Activated naive CD8-positive, alpha-beta T cell treated with anti-CD3 and anti-CD28 coated beads, Interleukin-2, amount 50 U/mL, for 24 hours (primary cell): ENCODE data around the gene WNT5B.

Experiments used
- ATAC-seq: fragments of 150-1000 bp; cut with Tn5 transposase; one replicate; pipeline ENCODE4 v1.10.0; 2021
- DNase-seq: peaks from one replicate; pipeline ENCODE4 v3.0.0; 2021
- H3K27ac Mint-ChIP-seq: one replicate; pipeline ENCODE4 v1.8.0; 2021; ENCODE audit warnings: mild to moderate bottlenecking, mixed read lengths
- H3K27me3 Mint-ChIP-seq: one replicate; pipeline ENCODE4 v1.8.0; 2021; ENCODE audit warnings: mixed read lengths
- H3K36me3 Mint-ChIP-seq: one replicate; pipeline ENCODE4 v1.8.0; 2021; ENCODE audit warnings: low read depth, mixed read lengths
- H3K4me1 Mint-ChIP-seq: one replicate; pipeline ENCODE4 v1.8.0; 2021; ENCODE audit warnings: mixed read lengths
- H3K4me3 Mint-ChIP-seq: one replicate; pipeline ENCODE4 v1.8.0; 2021; ENCODE audit warnings: mild to moderate bottlenecking, moderate library complexity, mixed read lengths
- H3K9me3 Mint-ChIP-seq: one replicate; pipeline ENCODE4 v1.8.0; 2021; ENCODE audit warnings: mixed read lengths

The WNT5B gene

DNA sequence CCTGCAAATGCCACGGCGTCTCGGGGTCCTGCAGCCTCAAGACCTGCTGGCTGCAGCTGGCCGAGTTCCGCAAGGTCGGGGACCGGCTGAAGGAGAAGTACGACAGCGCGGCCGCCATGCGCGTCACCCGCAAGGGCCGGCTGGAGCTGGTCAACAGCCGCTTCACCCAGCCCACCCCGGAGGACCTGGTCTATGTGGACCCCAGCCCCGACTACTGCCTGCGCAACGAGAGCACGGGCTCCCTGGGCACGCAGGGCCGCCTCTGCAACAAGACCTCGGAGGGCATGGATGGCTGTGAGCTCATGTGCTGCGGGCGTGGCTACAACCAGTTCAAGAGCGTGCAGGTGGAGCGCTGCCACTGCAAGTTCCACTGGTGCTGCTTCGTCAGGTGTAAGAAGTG lies 16.8 kb downstream of the WNT5B start:
- H3K27ac Mint-ChIP-seq: no peak overlapping the region
- H3K4me1 Mint-ChIP-seq: peaks cover 6% of the 10 kb centered on the region
- DNase-seq (no peak), ATAC-seq (no peak)
- H3K4me3 Mint-ChIP-seq: no peak overlapping the region
- H3K9me3 Mint-ChIP-seq: no peaks in the 10 kb centered on the region
- H3K36me3 Mint-ChIP-seq: no peaks in the 10 kb centered on the region
- H3K27me3 Mint-ChIP-seq: peaks cover 8% of the 10 kb centered on the region

DNA sequence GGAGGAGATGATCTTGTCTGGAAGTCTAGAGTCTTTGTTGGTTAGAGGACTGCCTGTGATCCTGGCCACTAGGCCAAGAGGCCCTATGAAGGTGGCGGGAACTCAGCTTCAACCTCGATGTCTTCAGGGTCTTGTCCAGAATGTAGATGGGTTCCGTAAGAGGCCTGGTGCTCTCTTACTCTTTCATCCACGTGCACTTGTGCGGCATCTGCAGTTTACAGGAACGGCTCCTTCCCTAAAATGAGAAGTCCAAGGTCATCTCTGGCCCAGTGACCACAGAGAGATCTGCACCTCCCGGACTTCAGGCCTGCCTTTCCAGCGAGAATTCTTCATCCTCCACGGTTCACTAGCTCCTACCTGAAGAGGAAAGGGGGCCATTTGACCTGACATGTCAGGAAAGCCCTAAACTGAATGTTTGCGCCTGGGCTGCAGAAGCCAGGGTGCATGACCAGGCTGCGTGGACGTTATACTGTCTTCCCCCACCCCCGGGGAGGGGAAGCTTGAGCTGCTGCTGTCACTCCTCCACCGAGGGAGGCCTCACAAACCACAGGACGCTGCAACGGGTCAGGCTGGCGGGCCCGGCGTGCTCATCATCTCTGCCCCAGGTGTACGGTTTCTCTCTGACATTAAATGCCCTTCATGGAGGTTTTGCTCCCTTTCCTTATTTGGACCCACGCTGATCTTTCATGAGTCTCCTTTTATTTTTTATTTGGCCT lies 17.7 kb downstream of the WNT5B start:
- Mint-ChIP-seq H3K9me3 (no peaks in the 10 kb centered on the region), H3K4me3 (no peak overlapping the region), H3K27me3 (peaks cover 12% of the 10 kb centered on the region), H3K4me1 (peaks cover 6% of the 10 kb centered on the region), H3K27ac (no peak overlapping the region), H3K36me3 (no peaks in the 10 kb centered on the region)
- DNase-seq (no peak), ATAC-seq (peak; percentile 57)

DNA sequence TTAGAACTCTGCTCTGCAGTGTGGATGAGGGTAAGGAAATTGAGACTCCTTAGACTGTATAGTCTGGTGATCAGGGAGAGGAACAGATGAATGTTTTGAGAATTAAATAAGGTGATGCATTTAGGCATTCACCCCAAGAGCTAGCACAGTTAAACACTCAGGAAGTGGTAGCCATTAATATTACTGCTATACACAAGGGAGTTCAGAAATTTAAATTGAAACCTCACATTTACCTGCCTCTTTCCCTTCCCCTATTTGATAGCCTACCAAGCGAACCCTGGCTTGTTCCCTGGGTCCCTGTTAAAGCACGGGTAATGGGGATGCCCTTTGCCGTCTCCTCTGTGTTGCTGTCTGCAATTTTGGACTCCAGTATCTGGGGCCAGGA lies 18.2 kb downstream of the WNT5B start:
- H3K9me3 Mint-ChIP-seq: no peaks in the 10 kb centered on the region
- no peak overlapping the region for H3K27ac Mint-ChIP-seq
- H3K36me3 Mint-ChIP-seq: no peaks in the 10 kb centered on the region
- peaks cover 13% of the 10 kb centered on the region for H3K27me3 Mint-ChIP-seq
- H3K4me1 Mint-ChIP-seq: peaks cover 6% of the 10 kb centered on the region
- H3K4me3 Mint-ChIP-seq: no peak overlapping the region
- ATAC-seq (no peak), DNase-seq (no peak)

DNA sequence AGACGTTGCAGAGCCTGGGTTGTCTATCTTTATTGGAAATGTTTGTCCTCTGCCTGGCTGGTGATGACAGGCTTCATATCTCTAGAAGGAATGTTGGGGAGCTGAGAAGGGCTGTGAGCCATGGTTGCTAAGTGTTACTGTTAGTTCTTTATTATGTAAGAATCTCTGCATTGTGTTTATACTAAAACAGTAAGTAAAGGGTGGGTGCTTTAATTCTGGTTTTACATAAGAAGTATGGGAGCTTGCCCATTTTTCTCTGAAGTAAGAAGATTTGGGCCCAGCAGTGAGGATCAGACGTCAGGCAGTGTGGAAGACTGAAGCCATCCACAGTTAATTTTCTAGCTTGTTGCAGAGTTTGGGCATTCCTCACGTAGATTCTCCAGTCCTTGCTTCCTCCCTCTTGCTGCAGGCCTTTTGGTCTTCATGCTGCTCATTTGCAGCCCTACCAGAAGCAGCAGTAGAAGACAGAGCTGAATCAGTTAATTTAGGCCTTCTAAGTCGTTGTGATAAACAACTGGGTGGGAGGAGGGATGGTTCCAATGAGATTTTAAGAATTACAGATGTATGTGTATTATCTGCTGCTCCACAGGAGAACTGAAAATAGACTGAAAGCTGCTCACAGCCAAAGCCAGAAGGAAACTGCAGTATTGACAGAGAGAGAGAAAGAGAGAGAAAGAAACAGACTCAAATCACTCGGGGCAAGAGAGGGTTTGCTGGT lies 21.4 kb downstream of the WNT5B start:
- Mint-ChIP-seq H3K4me3 (no peak overlapping the region), H3K36me3 (no peaks in the 10 kb centered on the region), H3K4me1 (peaks cover 3% of the 10 kb centered on the region), H3K9me3 (no peaks in the 10 kb centered on the region), H3K27ac (no peak overlapping the region), H3K27me3 (peaks cover 15% of the 10 kb centered on the region)
- DNase-seq: no peak
- no peak for ATAC-seq

DNA sequence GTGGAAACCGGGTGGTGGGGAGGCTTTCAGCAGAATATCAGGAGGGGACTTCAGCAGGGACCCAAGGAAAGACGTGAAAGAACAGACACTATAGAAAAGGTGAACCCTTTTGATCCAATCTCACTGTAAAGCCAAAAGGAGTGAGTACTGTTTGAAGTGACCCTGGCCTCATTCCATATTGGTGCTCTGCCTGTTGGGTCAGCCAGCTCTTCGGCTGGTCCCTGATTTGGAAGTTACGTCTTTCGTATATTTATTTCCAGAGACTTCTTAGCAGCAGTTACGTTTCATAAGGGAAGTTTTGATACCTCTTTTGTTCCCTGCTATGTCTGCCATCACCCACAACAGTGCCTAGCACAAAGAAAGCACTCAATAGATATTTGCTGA lies 21.9 kb downstream of the WNT5B start:
- ATAC-seq: no peak
- Mint-ChIP-seq H3K27ac (no peak overlapping the region), H3K4me3 (no peak overlapping the region), H3K4me1 (peaks cover 2% of the 10 kb centered on the region), H3K36me3 (no peaks in the 10 kb centered on the region), H3K27me3 (peaks cover 15% of the 10 kb centered on the region), H3K9me3 (no peaks in the 10 kb centered on the region)
- no peak for DNase-seq

DNA sequence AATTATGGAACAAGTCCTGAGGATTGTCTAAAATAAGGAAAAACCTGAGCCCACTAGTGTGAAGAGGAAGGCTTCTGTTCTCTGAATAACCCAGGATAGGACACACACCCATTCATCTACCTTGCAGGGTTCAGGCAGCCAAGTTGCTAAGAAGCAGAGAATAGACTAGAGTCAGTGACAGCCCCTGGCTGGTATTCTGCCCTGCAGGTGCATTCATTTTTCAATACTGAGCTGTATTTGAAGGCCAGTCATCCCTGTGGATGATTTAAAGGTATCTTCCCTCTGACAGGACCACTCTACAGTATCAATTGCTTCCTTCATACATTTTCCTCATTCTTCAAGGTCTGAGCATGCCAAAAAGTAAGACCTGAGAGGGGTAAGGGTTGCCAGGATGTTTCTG lies 22.9 kb downstream of the WNT5B start:
- Mint-ChIP-seq H3K27me3 (peaks cover 15% of the 10 kb centered on the region), H3K4me3 (no peak overlapping the region), H3K4me1 (peaks cover 2% of the 10 kb centered on the region), H3K36me3 (no peaks in the 10 kb centered on the region), H3K9me3 (no peaks in the 10 kb centered on the region), H3K27ac (no peak overlapping the region)
- DNase-seq: no peak
- no peak for ATAC-seq

DNA sequence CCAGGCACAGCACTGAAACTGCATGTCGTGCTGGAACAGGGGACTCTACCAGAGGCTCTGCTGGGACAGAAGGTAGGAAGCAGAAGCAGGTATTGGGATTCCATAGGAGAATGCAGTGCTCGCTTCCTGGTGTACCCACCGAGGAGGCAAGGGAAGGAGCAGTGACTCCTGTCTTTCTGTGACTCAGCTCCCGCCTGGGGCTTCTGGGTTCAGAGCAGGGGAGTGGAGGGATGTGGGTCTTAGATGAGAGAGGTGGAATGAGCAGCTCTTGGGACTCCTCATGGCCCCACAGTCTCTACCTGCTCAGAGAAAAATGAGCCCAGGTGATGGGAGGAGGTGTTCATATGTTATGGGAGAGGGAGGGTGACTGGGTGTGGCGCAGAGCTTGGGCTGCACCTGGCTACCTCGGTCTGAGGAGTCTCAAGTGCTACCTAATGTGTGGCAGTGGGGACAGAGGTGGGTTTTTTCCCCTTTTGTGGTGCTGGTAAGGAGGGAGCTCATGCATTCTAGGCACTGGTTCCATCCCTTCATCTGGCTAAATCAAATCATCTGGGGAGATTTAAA lies 26.3 kb downstream of the WNT5B start:
- Mint-ChIP-seq H3K4me1 (peaks cover 2% of the 10 kb centered on the region), H3K27ac (no peak overlapping the region), H3K9me3 (no peaks in the 10 kb centered on the region), H3K36me3 (no peaks in the 10 kb centered on the region), H3K27me3 (peaks cover 9% of the 10 kb centered on the region), H3K4me3 (no peak overlapping the region)
- ATAC-seq (no peak), DNase-seq (no peak)

DNA sequence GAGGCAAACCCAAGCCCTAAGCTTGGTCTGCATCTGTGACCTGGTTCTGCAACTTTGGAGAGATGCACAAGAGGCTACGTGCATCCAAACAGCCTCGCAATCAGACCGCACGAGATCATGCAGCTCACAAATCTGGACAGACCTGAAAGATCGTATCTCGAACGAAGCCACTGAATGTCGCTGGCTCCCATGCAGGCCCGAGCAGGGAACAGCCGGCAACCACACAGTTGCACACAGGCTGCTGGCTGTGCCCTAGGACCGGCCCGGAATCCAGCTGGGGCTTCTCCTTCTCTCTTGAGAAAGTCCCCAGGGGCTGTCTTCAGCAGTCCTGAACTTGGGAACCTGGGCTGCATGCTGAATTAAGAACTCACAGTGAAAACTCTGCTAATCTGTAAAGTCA lies 27.9 kb downstream of the WNT5B start:
- H3K36me3 Mint-ChIP-seq: no peaks in the 10 kb centered on the region
- H3K4me3 Mint-ChIP-seq: no peak overlapping the region
- ATAC-seq (no peak), DNase-seq (no peak)
- H3K27ac Mint-ChIP-seq: no peak overlapping the region
- H3K27me3 Mint-ChIP-seq: peaks cover 2% of the 10 kb centered on the region
- H3K4me1 Mint-ChIP-seq: peaks cover 8% of the 10 kb centered on the region
- no peaks in the 10 kb centered on the region for H3K9me3 Mint-ChIP-seq

DNA sequence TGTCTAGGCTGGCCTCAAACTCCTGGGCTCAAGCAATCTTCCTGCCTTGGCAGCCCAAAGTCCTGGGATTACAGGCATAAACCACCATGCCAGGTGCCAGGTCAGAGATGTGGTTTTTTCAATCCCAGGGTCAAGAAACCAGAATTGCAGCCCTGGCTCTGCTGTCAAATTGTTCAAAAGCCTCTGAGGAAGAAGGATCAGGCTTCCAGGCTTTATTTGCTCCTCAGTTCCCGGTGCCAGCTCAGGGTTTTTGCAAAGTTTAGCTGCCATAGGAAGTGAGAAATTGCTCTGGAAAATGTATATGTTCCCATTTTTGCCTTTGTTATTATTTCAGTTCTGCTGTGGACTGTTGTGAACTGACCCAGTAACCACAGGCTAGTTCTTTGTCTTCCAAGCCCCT lies 28.7 kb downstream of the WNT5B start:
- Mint-ChIP-seq H3K27me3 (peaks cover 1% of the 10 kb centered on the region), H3K4me1 (peaks cover 9% of the 10 kb centered on the region), H3K27ac (no peak overlapping the region), H3K4me3 (no peak overlapping the region), H3K9me3 (no peaks in the 10 kb centered on the region), H3K36me3 (no peaks in the 10 kb centered on the region)
- DNase-seq (no peak), ATAC-seq (no peak)

DNA sequence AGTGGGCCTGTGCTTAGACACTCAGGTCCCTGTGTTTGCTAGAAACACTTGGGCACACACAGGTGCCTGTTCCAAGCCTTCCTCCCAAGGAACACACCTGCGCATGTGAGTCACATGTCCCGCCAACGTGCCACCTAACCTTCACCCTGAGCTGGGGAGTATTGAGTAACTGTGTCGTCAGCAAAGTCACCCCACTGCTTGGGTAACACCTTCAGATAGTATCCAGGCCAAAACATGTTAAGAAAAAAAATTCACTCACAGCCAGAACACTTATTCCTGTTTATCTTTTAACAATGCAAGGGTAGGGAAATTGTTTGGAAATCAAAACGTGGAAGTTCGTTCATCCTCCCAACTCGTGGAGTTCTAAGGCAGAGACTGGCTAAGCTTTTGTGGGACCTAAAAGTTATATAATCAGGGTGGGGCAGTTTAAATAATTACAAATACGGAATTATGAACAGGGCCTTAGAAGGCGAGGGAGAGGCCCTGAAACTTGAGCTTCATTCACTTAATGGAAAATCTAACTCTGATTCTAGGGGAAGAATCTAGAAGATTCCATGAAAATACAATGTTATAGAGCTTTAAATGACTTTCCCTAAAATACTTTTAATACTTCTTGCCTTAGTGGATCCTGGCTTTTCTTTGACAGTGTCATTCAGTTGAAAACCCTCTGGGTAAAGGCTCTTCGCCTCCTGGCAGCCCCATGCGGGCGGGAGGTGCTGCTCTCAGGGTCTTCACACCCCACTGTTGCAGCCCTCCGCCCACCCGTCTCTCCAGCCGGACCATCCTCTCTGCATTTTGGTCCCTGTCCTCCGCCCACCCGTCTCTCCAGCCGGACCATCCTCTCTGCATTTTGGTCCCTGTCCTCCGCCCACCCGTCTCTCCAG lies 31.5 kb downstream of the WNT5B start:
- Mint-ChIP-seq H3K4me1 (peaks cover 23% of the 10 kb centered on the region), H3K9me3 (no peaks in the 10 kb centered on the region), H3K27ac (no peak overlapping the region), H3K27me3 (no peaks in the 10 kb centered on the region), H3K36me3 (no peaks in the 10 kb centered on the region), H3K4me3 (no peak overlapping the region)
- DNase-seq (no peak), ATAC-seq (no peak)

DNA sequence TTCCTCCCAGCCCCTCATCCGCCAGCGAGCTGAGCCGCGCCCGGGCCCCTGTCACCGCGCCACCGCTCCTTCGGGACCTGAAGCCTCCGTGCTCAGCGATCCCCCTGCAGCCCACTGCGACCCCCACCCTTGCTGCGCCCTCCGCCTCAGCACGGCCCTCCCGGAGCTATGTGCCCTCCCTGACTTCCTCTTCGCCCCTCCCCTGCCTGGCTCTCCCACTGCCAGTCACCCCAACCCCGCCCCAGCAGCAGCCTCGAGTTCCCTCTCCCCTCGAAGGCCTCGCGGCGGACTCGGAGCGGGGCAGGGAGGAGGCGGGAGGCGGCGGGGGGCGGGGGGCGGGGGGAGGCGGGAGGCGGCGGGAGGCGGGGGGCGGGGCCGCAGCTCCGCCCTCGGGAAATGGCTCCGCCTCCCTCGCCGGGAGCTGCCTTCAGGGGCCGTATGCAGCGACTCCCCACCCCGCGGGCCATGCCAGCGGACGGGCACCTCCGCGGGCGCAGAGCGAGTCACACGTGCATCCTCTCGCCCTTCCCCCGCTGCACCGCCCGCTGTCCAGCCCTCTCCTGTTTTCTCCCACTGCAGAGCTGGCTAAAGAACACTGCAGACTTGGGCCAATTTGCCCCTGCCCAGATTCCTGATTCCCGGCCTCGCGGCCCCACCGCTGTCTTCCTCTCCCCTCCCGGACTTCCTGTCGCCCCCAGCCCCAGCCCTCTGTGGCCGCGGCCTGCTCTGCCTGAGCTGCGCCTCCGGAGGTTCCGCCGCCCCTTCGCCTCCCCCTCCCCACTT lies 32.7 kb downstream of the WNT5B start:
- Mint-ChIP-seq H3K4me3 (peak overlapping the region; percentile 77), H3K36me3 (no peaks in the 10 kb centered on the region), H3K4me1 (peaks cover 31% of the 10 kb centered on the region), H3K27ac (peak overlapping the region; percentile 78), H3K9me3 (no peaks in the 10 kb centered on the region), H3K27me3 (no peaks in the 10 kb centered on the region)
- ATAC-seq (peak; percentile 94), DNase-seq (peak; percentile 86)

DNA sequence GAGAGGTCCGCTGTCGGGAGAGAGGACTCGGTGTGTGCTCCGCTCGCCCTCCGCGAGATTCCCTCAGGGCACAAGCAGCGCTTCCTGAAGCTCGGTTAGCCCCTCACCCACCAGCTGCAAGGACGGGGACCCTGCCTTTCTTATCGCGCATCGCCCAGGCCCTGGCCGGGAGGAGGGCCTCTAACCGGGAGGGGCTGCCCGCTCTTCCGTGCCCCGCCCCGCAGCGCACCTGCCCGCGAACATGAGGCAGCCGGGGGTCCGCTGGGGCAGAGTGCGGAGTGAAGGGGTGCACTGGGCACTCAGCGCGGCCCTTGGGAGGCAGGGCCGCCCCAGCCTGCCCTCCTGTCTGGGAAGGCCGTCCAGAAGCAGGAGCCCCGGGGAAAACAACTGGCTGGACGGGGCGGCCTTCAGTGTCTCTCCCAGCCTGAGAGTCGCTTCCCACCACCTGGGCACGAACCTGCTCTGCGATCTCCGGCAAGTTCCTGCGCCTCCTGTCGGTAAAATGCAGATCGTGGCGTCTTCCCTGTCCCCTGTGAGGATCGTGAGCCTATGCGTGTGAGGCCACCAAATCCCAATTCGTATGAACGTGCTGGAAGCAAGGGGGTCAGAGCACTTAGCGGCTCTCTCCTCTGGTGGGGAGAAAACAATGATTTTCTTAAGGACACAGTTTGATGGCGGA lies 33.9 kb downstream of the WNT5B start:
- no peaks in the 10 kb centered on the region for H3K9me3 Mint-ChIP-seq
- peak overlapping the region; percentile 85 for H3K27ac Mint-ChIP-seq
- H3K4me1 Mint-ChIP-seq: peaks cover 40% of the 10 kb centered on the region
- no peaks in the 10 kb centered on the region for H3K36me3 Mint-ChIP-seq
- ATAC-seq (no peak), DNase-seq (no peak)
- H3K4me3 Mint-ChIP-seq: peak overlapping the region; percentile 77
- no peaks in the 10 kb centered on the region for H3K27me3 Mint-ChIP-seq

DNA sequence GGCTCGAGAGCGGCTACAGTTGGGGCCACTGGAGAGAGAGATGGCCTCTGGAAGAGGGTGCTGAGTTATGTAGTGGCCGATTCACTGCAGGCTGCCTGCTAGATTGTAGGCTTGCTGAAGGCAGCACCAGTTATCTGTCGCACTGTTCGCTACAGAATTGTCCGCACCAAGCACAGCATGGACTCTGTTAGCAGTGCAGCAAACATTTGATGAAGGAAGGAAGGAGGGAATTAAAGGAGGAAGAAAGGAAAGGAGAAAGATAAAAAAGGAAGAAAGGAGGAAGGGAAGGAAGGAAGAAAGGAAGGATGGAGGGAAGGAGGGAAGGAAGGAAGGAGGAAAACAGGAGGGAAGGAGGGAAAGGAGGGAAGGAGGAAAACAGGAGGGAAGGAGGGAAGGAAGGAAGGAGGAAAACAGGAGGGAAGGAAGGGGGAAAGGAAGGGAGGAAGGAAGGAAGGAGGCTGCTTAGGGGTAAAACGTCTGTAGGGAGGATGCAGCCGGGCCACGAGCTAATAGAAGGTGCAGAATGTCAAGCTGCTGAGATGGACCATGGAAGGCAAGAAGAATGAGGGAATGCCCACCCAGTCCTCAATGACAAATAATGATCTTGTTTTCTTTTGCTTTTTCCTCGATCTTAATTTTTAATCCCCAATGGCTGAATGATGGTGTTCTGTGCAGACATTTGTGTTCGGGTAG lies 34.6 kb downstream of the WNT5B start:
- H3K27me3 Mint-ChIP-seq: no peaks in the 10 kb centered on the region
- H3K9me3 Mint-ChIP-seq: no peaks in the 10 kb centered on the region
- ATAC-seq (no peak), DNase-seq (no peak)
- peak overlapping the region; percentile 85 for H3K27ac Mint-ChIP-seq
- no peaks in the 10 kb centered on the region for H3K36me3 Mint-ChIP-seq
- H3K4me1 Mint-ChIP-seq: peaks cover 45% of the 10 kb centered on the region
- H3K4me3 Mint-ChIP-seq: peak overlapping the region; percentile 77
